ENCODE measurements around the gene GALNT10. TPM values are rescaled to one million over a fixed set of nuclear protein-coding genes. Genes with fewer than 3 reads are reported as not detected.

Gene GALNT10
- total RNA-seq, 1 donor from 2014 or later, result 10.4 TPM

GRCh38 chr5:154388842-154389241, 198.3 kb downstream of the GALNT10 start:
- no peaks in the 10 kb centered on the region for H3K4me1 ChIP-seq (ENCODE audit: control insufficient read depth in 3 of 3, insufficient read depth in 3 of 3, low read length in 3 of 3)
- H3K36me3 ChIP-seq (ENCODE audit: control insufficient read depth in 3 of 3, insufficient read depth in 3 of 3, low read length in 3 of 3), result peaks cover 0 to 9% (median 0%) of the 10 kb centered on the region in 3 donors
- H3K9ac ChIP-seq (ENCODE audit: low read depth in 1 of 3, low read length in 3 of 3), result no peak overlapping the region
- no peak overlapping the region for H3K27ac ChIP-seq (ENCODE audit: low read depth, low read length)
- H3K4me3 ChIP-seq (ENCODE audit: low read length in 3 of 3), result no peak overlapping the region
- H3K27me3 ChIP-seq (ENCODE audit: control insufficient read depth in 3 of 3, insufficient read depth in 3 of 3, low read length in 3 of 3), result no peaks in the 10 kb centered on the region
- H3K9me3 ChIP-seq (ENCODE audit: control insufficient read depth in 3 of 3, low read length in 3 of 3), result no peaks in the 10 kb centered on the region

DNA sequence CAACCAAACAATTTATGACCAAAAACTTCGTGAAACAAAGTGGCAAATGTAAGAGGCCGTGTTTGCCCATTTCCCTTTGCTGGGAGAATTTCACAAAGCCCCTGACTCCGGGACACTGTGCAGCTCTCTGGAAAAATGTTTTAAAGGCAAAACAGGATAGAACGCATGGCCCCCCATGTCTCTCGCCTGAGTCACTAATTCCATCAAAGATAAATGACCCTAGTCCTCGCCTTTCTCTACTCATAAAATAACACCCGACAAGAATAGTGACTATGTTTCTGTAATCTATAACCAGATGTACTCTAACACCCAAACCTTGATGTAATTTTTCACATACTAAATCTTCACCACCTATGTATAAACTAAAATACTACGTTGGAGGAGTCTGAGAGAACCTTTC, 199.6 kb downstream of the GALNT10 start:
- Histone ChIP-seq H3K4me3 (ENCODE audit: low read length in 3 of 3) (no peak overlapping the region), H3K9ac (ENCODE audit: low read depth in 1 of 3, low read length in 3 of 3) (no peak overlapping the region), H3K4me1 (ENCODE audit: control insufficient read depth in 3 of 3, insufficient read depth in 3 of 3, low read length in 3 of 3) (no peaks in the 10 kb centered on the region)

GRCh38 chr5:154390746-154391359, 200.3 kb downstream of the GALNT10 start:
- Histone ChIP-seq H3K9ac (ENCODE audit: low read depth in 1 of 3, low read length in 3 of 3) (no peak overlapping the region), H3K36me3 (ENCODE audit: control insufficient read depth in 3 of 3, insufficient read depth in 3 of 3, low read length in 3 of 3) (peaks cover 0 to 11% (median 0%) of the 10 kb centered on the region in 3 donors), H3K4me1 (ENCODE audit: control insufficient read depth in 3 of 3, insufficient read depth in 3 of 3, low read length in 3 of 3) (no peaks in the 10 kb centered on the region), H3K27me3 (ENCODE audit: control insufficient read depth in 3 of 3, insufficient read depth in 3 of 3, low read length in 3 of 3) (no peaks in the 10 kb centered on the region), H3K27ac (ENCODE audit: low read depth, low read length) (no peak overlapping the region), H3K9me3 (ENCODE audit: control insufficient read depth in 3 of 3, low read length in 3 of 3) (no peaks in the 10 kb centered on the region), H3K4me3 (ENCODE audit: low read length in 3 of 3) (no peak overlapping the region)

More for the DNA sequence above, 199.6 kb downstream of the GALNT10 start:
- no peaks in the 10 kb centered on the region for H3K27me3 ChIP-seq (ENCODE audit: control insufficient read depth in 3 of 3, insufficient read depth in 3 of 3, low read length in 3 of 3)
- H3K27ac ChIP-seq (ENCODE audit: low read depth, low read length), result no peak overlapping the region
- no peaks in the 10 kb centered on the region for H3K9me3 ChIP-seq (ENCODE audit: control insufficient read depth in 3 of 3, low read length in 3 of 3)
- H3K36me3 ChIP-seq (ENCODE audit: control insufficient read depth in 3 of 3, insufficient read depth in 3 of 3, low read length in 3 of 3), result peaks cover 0 to 12% (median 0%) of the 10 kb centered on the region in 3 donors

DNA sequence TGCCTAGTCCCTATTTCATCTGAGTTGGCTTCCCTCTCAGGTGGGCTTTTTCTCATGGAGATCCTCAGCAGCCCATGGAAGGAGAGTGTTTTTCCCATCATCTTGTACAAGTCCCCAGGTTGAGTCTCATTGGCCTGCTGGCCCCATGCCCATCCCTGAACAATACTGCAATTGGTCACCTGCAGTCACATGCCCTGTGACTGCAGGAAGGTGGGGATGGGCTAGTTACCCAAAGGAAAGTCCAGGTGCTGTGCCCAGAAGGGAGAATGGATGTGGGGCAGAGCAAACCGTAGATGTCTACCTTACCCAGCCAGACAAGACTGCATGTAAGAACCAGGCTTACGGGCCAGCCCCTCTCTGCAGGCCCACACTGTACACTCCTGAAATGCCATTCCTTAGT, 201.3 kb downstream of the GALNT10 start:
- Histone ChIP-seq H3K36me3 (ENCODE audit: control insufficient read depth in 3 of 3, insufficient read depth in 3 of 3, low read length in 3 of 3) (peaks cover 0 to 9% (median 0%) of the 10 kb centered on the region in 3 donors), H3K27ac (ENCODE audit: low read depth, low read length) (no peak overlapping the region), H3K27me3 (ENCODE audit: control insufficient read depth in 3 of 3, insufficient read depth in 3 of 3, low read length in 3 of 3) (no peaks in the 10 kb centered on the region), H3K9ac (ENCODE audit: low read depth in 1 of 3, low read length in 3 of 3) (no peak overlapping the region), H3K4me3 (ENCODE audit: low read length in 3 of 3) (no peak overlapping the region), H3K9me3 (ENCODE audit: control insufficient read depth in 3 of 3, low read length in 3 of 3) (no peaks in the 10 kb centered on the region), H3K4me1 (ENCODE audit: control insufficient read depth in 3 of 3, insufficient read depth in 3 of 3, low read length in 3 of 3) (no peaks in the 10 kb centered on the region)

DNA sequence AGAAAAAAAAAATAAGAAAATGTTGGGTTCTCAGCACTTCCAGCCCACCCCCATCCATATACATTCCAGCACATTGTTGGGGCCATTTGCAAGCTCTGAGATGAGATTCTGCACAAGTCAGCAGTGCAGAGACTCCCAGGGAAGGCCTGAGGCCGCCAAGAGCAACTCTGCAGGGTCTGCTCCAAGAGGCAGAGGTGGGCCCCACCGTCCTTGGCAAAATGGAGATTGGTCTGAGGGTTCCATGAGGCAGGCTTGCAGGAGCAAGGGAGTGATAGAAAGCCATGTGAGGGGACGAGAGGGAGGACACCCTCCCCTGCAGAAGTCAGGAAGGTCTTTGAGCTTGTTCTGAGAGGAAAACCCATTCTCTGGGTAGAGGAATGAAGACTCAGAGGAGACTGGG, 203.3 kb downstream of the GALNT10 start:
- no peaks in the 10 kb centered on the region for H3K27me3 ChIP-seq (ENCODE audit: control insufficient read depth in 3 of 3, insufficient read depth in 3 of 3, low read length in 3 of 3)
- no peak overlapping the region for H3K27ac ChIP-seq (ENCODE audit: low read depth, low read length)
- no peaks in the 10 kb centered on the region for H3K9me3 ChIP-seq (ENCODE audit: control insufficient read depth in 3 of 3, low read length in 3 of 3)
- H3K9ac ChIP-seq (ENCODE audit: low read depth in 1 of 3, low read length in 3 of 3), result no peak overlapping the region
- no peak overlapping the region for H3K4me3 ChIP-seq (ENCODE audit: low read length in 3 of 3)
- H3K36me3 ChIP-seq (ENCODE audit: control insufficient read depth in 3 of 3, insufficient read depth in 3 of 3, low read length in 3 of 3), result peaks cover 0 to 9% (median 0%) of the 10 kb centered on the region in 3 donors
- H3K4me1 ChIP-seq (ENCODE audit: control insufficient read depth in 3 of 3, insufficient read depth in 3 of 3, low read length in 3 of 3), result no peaks in the 10 kb centered on the region

DNA sequence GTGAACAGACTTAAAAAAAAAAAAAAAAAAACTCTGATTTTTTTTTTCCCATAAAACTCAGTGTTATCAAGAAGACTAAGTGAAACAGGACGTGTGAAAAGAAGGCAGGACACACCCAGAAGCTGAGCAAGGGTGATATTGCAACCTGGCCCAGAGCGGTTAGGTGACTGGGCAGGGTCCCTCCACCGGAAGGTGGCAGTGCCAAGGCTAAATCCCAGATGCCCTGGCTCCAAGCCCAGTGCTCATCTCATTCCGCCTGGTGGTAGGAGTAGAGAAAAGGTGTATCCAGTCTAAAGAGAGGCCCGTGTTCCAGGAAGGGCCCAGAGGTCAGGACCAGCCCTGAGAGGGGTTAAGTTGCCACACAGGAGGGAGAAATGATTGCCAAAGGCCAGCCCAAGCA, 203.8 kb downstream of the GALNT10 start:
- Histone ChIP-seq H3K9me3 (ENCODE audit: control insufficient read depth in 3 of 3, low read length in 3 of 3) (no peaks in the 10 kb centered on the region), H3K27me3 (ENCODE audit: control insufficient read depth in 3 of 3, insufficient read depth in 3 of 3, low read length in 3 of 3) (no peaks in the 10 kb centered on the region), H3K4me1 (ENCODE audit: control insufficient read depth in 3 of 3, insufficient read depth in 3 of 3, low read length in 3 of 3) (no peaks in the 10 kb centered on the region), H3K27ac (ENCODE audit: low read depth, low read length) (no peak overlapping the region), H3K4me3 (ENCODE audit: low read length in 3 of 3) (no peak overlapping the region), H3K36me3 (ENCODE audit: control insufficient read depth in 3 of 3, insufficient read depth in 3 of 3, low read length in 3 of 3) (peaks cover 0 to 9% (median 0%) of the 10 kb centered on the region in 3 donors), H3K9ac (ENCODE audit: low read depth in 1 of 3, low read length in 3 of 3) (no peak overlapping the region)

DNA sequence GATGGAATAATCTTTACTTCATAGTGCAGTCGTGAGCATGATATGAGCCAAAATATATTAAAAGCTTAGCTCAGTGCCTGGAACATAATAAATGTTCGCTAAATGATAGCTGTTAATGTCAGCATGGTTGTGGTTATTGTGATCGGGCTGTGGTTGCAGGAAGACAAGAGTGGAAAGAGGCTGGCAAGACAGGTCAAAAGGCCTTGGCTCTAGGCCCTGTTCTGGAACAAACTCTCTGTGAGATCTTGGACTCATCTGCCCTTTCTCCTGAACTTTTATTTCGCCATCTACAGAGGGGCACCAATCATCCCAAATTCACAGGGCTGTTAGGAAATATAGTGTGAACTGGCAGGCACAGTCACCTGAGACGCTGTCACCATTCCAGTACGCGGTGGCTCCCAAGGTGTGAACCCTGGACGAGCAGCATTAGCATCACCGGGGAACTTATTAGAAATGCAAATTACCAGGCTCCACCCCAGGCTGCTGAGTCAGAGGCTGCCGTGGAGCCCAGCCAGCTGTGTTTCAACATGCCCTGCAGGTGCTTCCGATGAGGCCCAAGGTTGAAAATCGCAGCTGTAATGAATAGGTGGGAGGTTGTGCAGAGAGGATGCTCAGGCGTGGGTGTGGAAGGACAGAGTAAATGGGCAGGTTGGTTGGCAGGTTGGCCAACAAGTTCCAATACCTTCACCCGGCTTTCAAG, 205.0 kb downstream of the GALNT10 start:
- Histone ChIP-seq H3K4me1 (ENCODE audit: control insufficient read depth in 3 of 3, insufficient read depth in 3 of 3, low read length in 3 of 3) (no peaks in the 10 kb centered on the region), H3K36me3 (ENCODE audit: control insufficient read depth in 3 of 3, insufficient read depth in 3 of 3, low read length in 3 of 3) (peaks cover 0 to 9% (median 0%) of the 10 kb centered on the region in 3 donors), H3K9ac (ENCODE audit: low read depth in 1 of 3, low read length in 3 of 3) (no peak overlapping the region), H3K27ac (ENCODE audit: low read depth, low read length) (no peak overlapping the region), H3K27me3 (ENCODE audit: control insufficient read depth in 3 of 3, insufficient read depth in 3 of 3, low read length in 3 of 3) (no peaks in the 10 kb centered on the region), H3K9me3 (ENCODE audit: control insufficient read depth in 3 of 3, low read length in 3 of 3) (no peaks in the 10 kb centered on the region), H3K4me3 (ENCODE audit: low read length in 3 of 3) (no peak overlapping the region)

DNA sequence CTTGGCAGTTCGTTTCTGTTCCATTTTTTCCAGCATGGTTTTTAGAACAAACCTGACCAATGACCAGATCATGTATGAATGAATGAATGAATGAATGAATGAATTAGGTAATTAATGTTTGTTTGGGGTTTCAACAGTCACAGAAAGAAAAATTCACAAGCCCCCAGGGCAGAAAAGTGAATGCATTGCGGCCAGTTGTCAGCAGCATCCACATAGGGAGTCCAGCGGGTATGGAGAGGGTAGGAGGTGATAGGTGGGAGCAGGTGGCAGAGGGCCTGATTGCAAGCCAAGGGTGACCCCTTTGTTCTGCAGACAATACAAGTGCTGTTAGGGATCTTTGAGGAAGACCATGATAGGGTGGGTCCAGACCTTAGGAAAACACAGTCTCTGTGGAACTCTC, 205.6 kb downstream of the GALNT10 start:
- Histone ChIP-seq H3K4me3 (ENCODE audit: low read length in 3 of 3) (no peak overlapping the region), H3K9ac (ENCODE audit: low read depth in 1 of 3, low read length in 3 of 3) (no peak overlapping the region), H3K9me3 (ENCODE audit: control insufficient read depth in 3 of 3, low read length in 3 of 3) (no peaks in the 10 kb centered on the region), H3K4me1 (ENCODE audit: control insufficient read depth in 3 of 3, insufficient read depth in 3 of 3, low read length in 3 of 3) (no peaks in the 10 kb centered on the region), H3K27me3 (ENCODE audit: control insufficient read depth in 3 of 3, insufficient read depth in 3 of 3, low read length in 3 of 3) (no peaks in the 10 kb centered on the region), H3K27ac (ENCODE audit: low read depth, low read length) (no peak overlapping the region), H3K36me3 (ENCODE audit: control insufficient read depth in 3 of 3, insufficient read depth in 3 of 3, low read length in 3 of 3) (peaks cover 0 to 7% (median 0%) of the 10 kb centered on the region in 3 donors)

- H3K9ac ChIP-seq (ENCODE audit: low read depth in 1 of 3, low read length in 3 of 3), result no peak overlapping the region
- peaks cover 0 to 3% (median 0%) of the 10 kb centered on the region in 3 donors for H3K36me3 ChIP-seq (ENCODE audit: control insufficient read depth in 3 of 3, insufficient read depth in 3 of 3, low read length in 3 of 3)
- H3K27ac ChIP-seq (ENCODE audit: low read depth, low read length), result no peak overlapping the region
- no peaks in the 10 kb centered on the region for H3K9me3 ChIP-seq (ENCODE audit: control insufficient read depth in 3 of 3, low read length in 3 of 3)
- H3K4me1 ChIP-seq (ENCODE audit: control insufficient read depth in 3 of 3, insufficient read depth in 3 of 3, low read length in 3 of 3), result no peaks in the 10 kb centered on the region
- no peaks in the 10 kb centered on the region for H3K27me3 ChIP-seq (ENCODE audit: control insufficient read depth in 3 of 3, insufficient read depth in 3 of 3, low read length in 3 of 3)
- H3K4me3 ChIP-seq (ENCODE audit: low read length in 3 of 3), result no peak overlapping the region
Measured at GRCh38 chr5:154397652-154398406, 207.3 kb downstream of the GALNT10 start.

DNA sequence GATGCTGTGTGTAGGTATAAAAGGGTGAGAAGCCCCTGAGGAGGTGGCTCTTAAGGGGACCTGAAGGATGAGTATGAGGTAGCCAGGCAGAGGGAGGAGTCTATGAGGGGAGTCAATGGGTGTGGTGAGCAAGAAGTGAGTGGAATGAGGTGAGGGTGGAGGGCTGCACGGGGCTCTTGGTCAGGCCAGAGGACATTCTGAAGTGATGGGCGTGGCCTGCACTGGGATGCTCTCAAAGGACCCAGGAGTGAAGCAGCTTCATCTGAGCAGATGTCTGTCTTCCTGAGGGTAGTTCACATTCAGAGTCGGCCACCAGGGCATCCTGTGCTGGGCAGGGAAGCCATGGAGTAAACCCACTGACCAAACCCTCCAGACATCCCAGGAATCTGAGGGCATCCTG, 210.1 kb downstream of the GALNT10 start:
- Histone ChIP-seq H3K9ac (ENCODE audit: low read depth in 1 of 3, low read length in 3 of 3) (no peak overlapping the region), H3K27ac (ENCODE audit: low read depth, low read length) (no peak overlapping the region), H3K4me1 (ENCODE audit: control insufficient read depth in 3 of 3, insufficient read depth in 3 of 3, low read length in 3 of 3) (peaks cover 3 to 6% (median 5%) of the 10 kb centered on the region in 3 donors), H3K36me3 (ENCODE audit: control insufficient read depth in 3 of 3, insufficient read depth in 3 of 3, low read length in 3 of 3) (no peaks in the 10 kb centered on the region), H3K4me3 (ENCODE audit: low read length in 3 of 3) (no peak overlapping the region), H3K27me3 (ENCODE audit: control insufficient read depth in 3 of 3, insufficient read depth in 3 of 3, low read length in 3 of 3) (no peaks in the 10 kb centered on the region), H3K9me3 (ENCODE audit: control insufficient read depth in 3 of 3, low read length in 3 of 3) (no peaks in the 10 kb centered on the region)
